Fibroblast of the conjunctiva (primary cell): Measurements from ENCODE around the gene PRRC2C.
"Not testable (repeated sequence)": the region's sequence is repeated elsewhere in the genome, so short reads cannot be mapped to it uniquely, and the experiment has no call there.

Experiments used
- DNase-seq: peaks from one replicate; pipeline ENCODE4 v3.0.0-alpha.2; 2010; ENCODE audit warnings: low read depth

Gene PRRC2C

DNA sequence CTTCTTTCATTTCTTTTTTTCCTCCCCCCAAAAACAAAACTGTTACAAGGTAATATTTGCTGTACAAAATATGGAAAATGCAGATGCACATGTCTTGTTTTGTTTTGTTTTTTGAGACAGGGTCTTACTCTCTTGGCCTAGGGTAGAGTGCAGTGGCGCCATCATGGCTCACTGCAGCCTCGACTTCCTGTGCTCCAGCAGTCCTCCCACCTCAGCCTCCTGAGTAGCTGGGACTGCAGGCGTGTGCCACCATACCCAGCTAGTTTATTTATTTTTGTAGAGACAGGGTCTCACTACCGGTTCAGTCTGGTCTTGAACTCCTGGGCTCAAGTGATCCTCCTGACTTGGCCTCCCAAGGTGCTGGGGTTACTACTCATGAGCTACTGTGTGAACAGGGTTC is 15.5 kb downstream of the PRRC2C start:
- DNase-seq: no peak

DNA sequence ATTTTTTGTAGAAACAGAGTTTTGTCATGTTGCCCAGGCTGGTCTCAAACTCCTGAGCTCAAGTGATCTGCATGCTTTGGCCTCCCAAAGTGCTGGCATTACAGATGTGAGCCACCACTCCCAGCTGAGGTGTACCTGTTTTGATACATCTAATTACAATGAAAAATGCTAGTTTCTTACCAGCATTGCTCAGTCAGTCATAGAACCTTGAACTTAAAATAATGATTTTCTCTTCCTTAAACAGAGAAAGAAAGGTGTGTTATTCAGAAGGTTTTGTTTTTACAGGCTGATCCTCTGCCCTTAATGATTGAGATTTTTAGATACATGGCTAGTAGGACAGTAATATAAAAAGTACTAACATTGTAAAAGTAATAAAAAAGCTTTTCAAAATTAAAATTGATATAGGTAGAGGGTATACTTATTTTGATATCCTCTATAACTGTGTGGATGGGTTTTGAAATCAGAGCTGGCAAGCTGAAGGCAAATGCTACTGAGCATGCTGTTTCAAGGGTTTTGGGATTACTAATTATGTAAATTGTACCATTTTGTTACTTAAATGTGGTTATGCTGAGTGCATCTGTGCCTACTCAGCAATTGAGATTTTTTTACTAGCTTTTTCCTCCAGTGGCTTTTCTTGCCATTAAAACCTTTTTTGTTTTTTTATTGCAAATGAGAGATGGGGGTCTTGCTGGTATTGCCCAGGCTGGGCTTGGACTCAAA is 16.1 kb downstream of the PRRC2C start:
- no peak for DNase-seq

- DNase-seq: no peak
Observed at GRCh38 chr1:171506525-171507304, 21.4 kb downstream of the PRRC2C start.

GRCh38 chr1:171507435-171507834 is 22.1 kb downstream of the PRRC2C start:
- DNase-seq: no peak

GRCh38 chr1:171509191-171509590 is 23.9 kb downstream of the PRRC2C start:
- DNase-seq: no peak

- no peak for DNase-seq
Observed at GRCh38 chr1:171513743-171514142, 28.4 kb downstream of the PRRC2C start.

- no peak for DNase-seq
Observed at GRCh38 chr1:171515299-171515698, 30.0 kb downstream of the PRRC2C start.

GRCh38 chr1:171515741-171516140 is 30.4 kb downstream of the PRRC2C start:
- no peak for DNase-seq

DNA sequence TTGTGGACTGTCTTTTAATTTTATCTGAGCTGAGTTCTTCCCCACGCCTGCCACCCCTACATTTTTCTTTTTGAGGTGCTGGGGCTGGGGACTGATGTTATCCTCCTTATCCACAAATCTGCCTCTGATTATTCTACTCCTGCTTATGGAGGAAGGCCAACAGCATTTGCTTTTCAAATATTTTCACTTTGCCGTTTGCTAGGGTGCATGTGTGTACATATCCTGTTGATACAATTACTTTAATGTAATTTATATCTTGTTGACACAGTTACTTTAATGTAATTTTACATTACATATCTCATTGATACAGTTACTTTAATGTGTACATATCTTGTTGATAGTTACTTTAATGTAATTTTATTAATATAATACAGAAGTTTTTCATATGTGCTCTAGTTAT is 36.2 kb downstream of the PRRC2C start:
- no peak for DNase-seq

- DNase-seq: no peak
Observed at GRCh38 chr1:171530676-171531075, 45.3 kb downstream of the PRRC2C start.

- no peak for DNase-seq
Observed at GRCh38 chr1:171532520-171532919, 47.2 kb downstream of the PRRC2C start.

- DNase-seq: no peak
Observed at GRCh38 chr1:171545523-171545922, 60.2 kb downstream of the PRRC2C start.

DNA sequence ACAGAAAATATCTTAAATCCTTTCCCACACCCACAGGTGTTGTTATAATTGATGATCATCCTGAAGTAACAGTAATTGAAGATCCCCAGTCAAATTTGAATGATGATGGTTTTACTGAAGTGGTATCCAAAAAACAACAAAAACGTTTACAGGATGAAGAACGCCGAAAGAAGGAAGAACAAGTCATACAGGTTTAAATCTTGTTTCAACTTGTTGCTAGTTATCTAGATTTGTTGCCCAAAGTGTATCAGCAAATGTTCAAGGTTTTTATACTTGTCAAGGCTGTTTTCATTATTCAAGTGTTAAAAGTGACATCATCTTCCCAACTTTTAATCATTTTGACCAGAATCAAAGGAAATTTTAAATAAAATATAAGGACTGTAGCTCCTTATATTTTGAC is 64.7 kb downstream of the PRRC2C start:
- DNase-seq: no peak

DNA sequence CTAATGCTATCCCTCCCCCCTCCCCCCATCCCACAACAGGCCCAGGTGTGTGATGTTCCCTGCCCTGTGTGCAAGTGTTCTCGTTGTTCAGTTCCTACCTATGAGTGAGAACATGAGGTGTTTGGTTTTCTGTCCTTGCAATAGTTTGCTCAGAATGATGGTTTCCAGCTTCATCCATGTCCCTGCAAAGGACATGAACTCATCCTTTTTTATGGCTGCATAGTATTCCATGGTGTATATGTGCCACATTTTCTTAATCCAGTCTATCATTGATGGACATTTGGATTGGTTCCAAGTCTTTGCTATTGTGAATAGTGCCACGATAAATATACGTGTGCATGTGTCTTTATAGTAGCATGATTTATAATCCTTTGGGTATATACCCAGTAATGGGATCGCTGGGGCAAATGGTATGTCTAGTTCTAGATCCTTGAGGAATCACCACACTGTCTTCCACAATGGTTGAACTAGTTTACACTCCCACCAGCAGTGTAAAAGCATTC is 65.3 kb downstream of the PRRC2C start:
- not testable (repeated sequence) for DNase-seq

DNA sequence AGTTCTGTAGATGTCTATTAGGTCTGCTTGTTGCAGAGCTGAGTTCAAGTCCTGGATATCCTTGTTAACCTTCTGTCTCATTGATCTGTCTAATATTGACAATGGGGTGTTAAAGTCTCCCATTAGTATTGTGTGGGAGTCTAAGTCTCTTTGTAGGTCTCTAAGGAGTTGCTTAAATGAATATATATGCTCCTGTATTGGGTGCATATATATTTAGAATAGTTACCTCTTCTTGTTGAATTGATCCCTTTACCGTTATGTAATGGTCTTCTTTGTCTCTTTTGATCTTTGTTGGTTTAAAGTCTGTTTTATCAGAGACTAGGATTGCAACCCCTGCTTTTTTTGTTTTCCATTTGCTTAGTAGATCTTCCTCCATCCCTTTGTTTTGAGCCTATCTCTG is 68.6 kb downstream of the PRRC2C start:
- not testable (repeated sequence) for DNase-seq

- DNase-seq: no peak
Observed at GRCh38 chr1:171563675-171564074, 78.3 kb downstream of the PRRC2C start.

DNA sequence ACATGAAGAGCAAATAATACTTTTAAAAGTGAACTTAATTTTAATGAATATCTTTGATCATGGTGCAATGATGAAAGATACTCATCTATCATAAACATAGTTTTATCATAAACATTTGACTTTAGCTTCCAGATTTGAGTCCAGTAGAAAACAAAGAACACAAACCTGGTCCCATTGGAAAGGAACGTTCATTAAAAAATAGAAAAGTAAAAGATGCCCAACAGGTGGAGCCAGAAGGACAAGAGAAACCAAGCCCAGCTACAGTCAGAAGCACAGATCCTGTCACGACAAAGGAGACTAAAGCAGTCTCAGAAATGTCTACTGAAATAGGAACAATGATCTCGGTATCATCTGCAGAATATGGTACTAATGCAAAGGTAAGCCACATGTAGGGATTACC is 81.1 kb downstream of the PRRC2C start:
- no peak for DNase-seq

- DNase-seq: no peak
Observed at GRCh38 chr1:171570295-171570694, 85.0 kb downstream of the PRRC2C start.

- DNase-seq: no peak
Observed at GRCh38 chr1:171576144-171576543, 90.8 kb downstream of the PRRC2C start.

DNA sequence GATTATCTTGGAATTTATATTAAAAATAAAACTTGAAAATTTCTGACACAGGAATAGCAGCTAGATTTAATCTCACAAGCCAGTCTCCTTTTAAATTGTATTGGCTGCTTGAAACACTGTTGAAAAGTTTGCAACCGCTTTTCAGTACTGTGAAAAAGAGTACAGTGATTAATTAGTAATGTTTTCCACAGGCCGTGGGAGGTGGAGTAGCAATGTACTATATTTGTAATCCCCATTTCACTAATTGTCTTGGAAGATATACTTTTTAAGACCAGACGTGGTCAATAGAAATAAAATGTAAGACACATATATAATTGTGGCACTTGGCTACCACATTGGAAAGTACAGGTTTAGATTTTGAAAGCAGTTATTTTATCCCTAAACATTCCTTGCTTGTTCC is 95.9 kb downstream of the PRRC2C start:
- no peak for DNase-seq

GRCh38 chr1:171581766-171582165 is 96.4 kb downstream of the PRRC2C start:
- DNase-seq: no peak

- no peak for DNase-seq
Observed at GRCh38 chr1:171582589-171582988, 97.3 kb downstream of the PRRC2C start.

DNA sequence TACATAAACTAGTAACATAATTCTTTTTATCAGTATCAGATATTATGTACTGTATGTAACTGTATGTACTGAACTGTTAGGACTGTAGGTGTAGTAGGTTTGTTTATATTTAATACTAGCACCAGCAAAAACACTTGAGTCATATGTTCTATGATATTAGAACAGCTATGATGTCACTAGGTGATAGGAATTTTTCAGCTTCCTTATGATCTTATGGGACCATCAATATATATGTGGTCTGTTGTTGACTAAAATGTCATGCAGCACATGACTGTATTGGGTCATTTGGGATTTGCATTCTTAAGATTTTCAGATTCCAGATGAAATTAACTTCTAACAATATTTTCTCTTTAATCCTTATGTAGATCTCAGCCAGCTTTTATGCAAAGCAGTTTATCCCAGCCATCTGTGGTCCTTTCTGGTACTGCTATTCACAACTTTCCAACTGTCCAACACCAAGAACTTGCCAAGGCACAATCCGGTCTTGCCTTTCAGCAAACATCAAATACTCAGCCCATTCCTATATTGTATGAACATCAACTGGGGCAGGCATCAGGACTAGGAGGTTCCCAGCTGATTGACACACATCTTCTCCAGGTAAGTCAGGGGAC is 98.4 kb downstream of the PRRC2C start:
- no peak for DNase-seq
